Measurements from ENCODE around the gene ALG1L2.
"Not testable (repeated sequence)": the region's sequence is repeated elsewhere in the genome, so short reads cannot be mapped to it uniquely, and the experiment has no call there.

GRCh38 chr3:130042736-130043135 lies 38.9 kb upstream of the ALG1L2 start:
- TF ChIP-seq POLR2A, CTCF (IDR thresholded peaks at IDR 0.05): not testable (repeated sequence)

All from sigmoid colon (tissue), 3 donors.